DMS79 treated with DMSO at 0.1 percent for 48 hours (cell line): ENCODE data around the gene SUDS3.

ENCODE experiments used
- DNase-seq: peaks from one replicate; lab custom pipeline; 2025; lab: John Stamatoyannopoulos, UW

SUDS3 gene

GRCh38 chr12:118357257-118358007, 18.9 kb upstream of the SUDS3 start:
- no peak for DNase-seq

GRCh38 chr12:118358008-118358359, 18.4 kb upstream of the SUDS3 start:
- DNase-seq = no peak

- DNase-seq = no peak
Measured at GRCh38 chr12:118358612-118359540, 17.5 kb upstream of the SUDS3 start.

- DNase-seq = no peak
Measured at GRCh38 chr12:118359541-118359915, 16.8 kb upstream of the SUDS3 start.

- DNase-seq = no peak
Measured at GRCh38 chr12:118361092-118361404, 15.3 kb upstream of the SUDS3 start.

GRCh38 chr12:118361889-118362288, 14.5 kb upstream of the SUDS3 start:
- DNase-seq = no peak

GRCh38 chr12:118368821-118369220, 7.5 kb upstream of the SUDS3 start:
- no peak for DNase-seq

- no peak for DNase-seq
Measured at GRCh38 chr12:118370601-118371000, 5.8 kb upstream of the SUDS3 start.

GRCh38 chr12:118371321-118372282, 4.8 kb upstream of the SUDS3 start:
- no peak for DNase-seq

- peak; percentile 97 for DNase-seq
Measured at GRCh38 chr12:118372541-118373495, 3.5 kb upstream of the SUDS3 start, which contains the start of gene TAOK3. Gene TAOK3 (minus strand): TSS chr12:118372907. CDS start chr12:118255567, 117,340 bp downstream.

GRCh38 chr12:118373616-118374015, 2.7 kb upstream of the SUDS3 start:
- no peak for DNase-seq

GRCh38 chr12:118374126-118374725, 2.1 kb upstream of the SUDS3 start:
- DNase-seq = no peak

GRCh38 chr12:118374909-118375308, 1.4 kb upstream of the SUDS3 start:
- DNase-seq = no peak

- DNase-seq = no peak
Measured at GRCh38 chr12:118375348-118375747, 1.0 kb upstream of the SUDS3 start.

- DNase-seq = peak; percentile 29
Measured at GRCh38 chr12:118377021-118377883, 897 bp downstream of the SUDS3 start.

- DNase-seq = peak; percentile 59
Measured at GRCh38 chr12:118377884-118378470, 1.6 kb downstream of the SUDS3 start.

GRCh38 chr12:118391424-118391823, 15.1 kb downstream of the SUDS3 start:
- DNase-seq = no peak

- no peak for DNase-seq
Measured at GRCh38 chr12:118391836-118392235, 15.5 kb downstream of the SUDS3 start.
